Measurements from ENCODE around the gene ZSCAN5B.

DNA sequence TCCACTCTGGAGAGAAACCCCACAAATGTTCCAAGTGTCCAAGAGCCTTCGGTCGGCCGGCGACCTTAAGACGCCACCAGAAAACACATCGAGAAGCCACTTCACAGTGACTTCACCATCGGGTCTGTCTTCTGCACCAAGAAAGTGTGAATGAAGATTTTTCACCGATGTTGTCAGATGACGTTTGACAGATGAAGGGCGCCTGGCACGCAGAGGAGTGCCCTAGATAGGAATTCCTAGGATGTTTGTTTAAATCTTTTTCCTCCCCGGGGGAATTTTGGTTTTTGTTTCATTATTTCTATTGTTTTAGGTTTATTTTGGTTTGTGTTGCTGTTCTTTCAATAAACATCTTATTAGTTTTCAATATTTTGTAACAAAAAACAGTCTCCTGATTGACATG is 11.5 kb upstream of the ZSCAN5B start:
- TF ChIP-seq, protein P1, sequence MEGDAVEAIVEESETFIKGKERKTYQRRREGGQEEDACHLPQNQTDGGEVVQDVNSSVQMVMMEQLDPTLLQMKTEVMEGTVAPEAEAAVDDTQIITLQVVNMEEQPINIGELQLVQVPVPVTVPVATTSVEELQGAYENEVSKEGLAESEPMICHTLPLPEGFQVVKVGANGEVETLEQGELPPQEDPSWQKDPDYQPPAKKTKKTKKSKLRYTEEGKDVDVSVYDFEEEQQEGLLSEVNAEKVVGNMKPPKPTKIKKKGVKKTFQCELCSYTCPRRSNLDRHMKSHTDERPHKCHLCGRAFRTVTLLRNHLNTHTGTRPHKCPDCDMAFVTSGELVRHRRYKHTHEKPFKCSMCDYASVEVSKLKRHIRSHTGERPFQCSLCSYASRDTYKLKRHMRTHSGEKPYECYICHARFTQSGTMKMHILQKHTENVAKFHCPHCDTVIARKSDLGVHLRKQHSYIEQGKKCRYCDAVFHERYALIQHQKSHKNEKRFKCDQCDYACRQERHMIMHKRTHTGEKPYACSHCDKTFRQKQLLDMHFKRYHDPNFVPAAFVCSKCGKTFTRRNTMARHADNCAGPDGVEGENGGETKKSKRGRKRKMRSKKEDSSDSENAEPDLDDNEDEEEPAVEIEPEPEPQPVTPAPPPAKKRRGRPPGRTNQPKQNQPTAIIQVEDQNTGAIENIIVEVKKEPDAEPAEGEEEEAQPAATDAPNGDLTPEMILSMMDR (IDR thresholded peaks at IDR 0.05; ENCODE audit: poor library complexity, severe bottlenecking), result no peak
- TF ChIP-seq EP300 (conservative IDR thresholded peaks at IDR 0.05; ENCODE audit: poor library complexity, severe bottlenecking), result no peak
